Smooth muscle cell (in vitro differentiated cells): ENCODE measurements around the gene REV1. TPM values are rescaled to one million over a fixed set of nuclear protein-coding genes. Genes with fewer than 3 reads are reported as not detected.

Source experiments
- DNase-seq: peaks from one replicate; lab custom pipeline; 2025; ENCODE audit not compliant: unreplicated experiment; lab: John Stamatoyannopoulos, UW
- H2AFZ ChIP-seq: fragments of 200-600 bp; sonication (generic); 2 replicates; pipeline ENCODE4 v1.6.0; 2016; ENCODE audit warnings: antibody characterized with exemption, low read depth, mild to moderate bottlenecking
- H3F3A ChIP-seq: fragments of 200-600 bp; sonication (generic); 2 replicates; pipeline ENCODE4 v1.6.0; 2017; ENCODE audit warnings: antibody characterized with exemption, low read depth
- H3K27ac ChIP-seq: fragments of 200-600 bp; sonication (generic); 2 replicates; pipeline ENCODE4 v1.5.1; 2016; ENCODE audit warnings: low read depth, mild to moderate bottlenecking
- H3K27me3 ChIP-seq: fragments of 200-600 bp; sonication (generic); 2 replicates; pipeline ENCODE4 v1.6.1; 2016; ENCODE audit warnings: low read depth, mild to moderate bottlenecking
- H3K36me3 ChIP-seq: fragments of 200-600 bp; sonication (generic); 2 replicates; pipeline ENCODE4 v1.5.1; 2016; ENCODE audit warnings: low read depth
- H3K4me1 ChIP-seq: fragments of 200-600 bp; sonication (generic); 2 replicates; pipeline ENCODE4 v1.5.1; 2016; ENCODE audit warnings: low read depth
- H3K4me2 ChIP-seq: fragments of 200-600 bp; sonication (generic); 2 replicates; pipeline ENCODE4 v1.6.0; 2016; ENCODE audit warnings: mild to moderate bottlenecking
- H3K4me3 ChIP-seq: fragments of 200-600 bp; sonication (generic); 2 replicates; pipeline ENCODE4 v1.5.1; 2016; ENCODE audit warnings: mild to moderate bottlenecking
- H3K79me2 ChIP-seq: fragments of 200-600 bp; sonication (generic); 2 replicates; pipeline ENCODE4 v1.6.0; 2016; ENCODE audit warnings: low read depth, mild to moderate bottlenecking
- H3K9ac ChIP-seq: fragments of 200-600 bp; sonication (generic); 2 replicates; pipeline ENCODE4 v1.6.0; 2016; ENCODE audit warnings: low read depth
- H3K9me3 ChIP-seq: fragments of 200-600 bp; sonication (generic); replicated peaks from 2 replicates; pipeline ENCODE4 v1.5.1; 2016; ENCODE audit warnings: low read depth
- H4K20me1 ChIP-seq: fragments of 200-600 bp; sonication (generic); 2 replicates; pipeline ENCODE4 v1.6.0; 2016; ENCODE audit warnings: low read depth
- WGBS: methylation state at CpG from one replicate; pipeline ENCODE4 v1.1.7; 2016; ENCODE audit warnings: low lambda C conversion rate; 5-methylcytosine and 5-hydroxymethylcytosine counted together
- polyA plus RNA-seq: library from polyadenylated mRNA; unstranded; fragments of >200 nt; fragmentation: Nextera tagmentation; extraction: Ambion mirVana; gene quantifications from 2 replicates; pipeline ENCODE4 v1.2.1, GENCODE V29; 2016
- total RNA-seq: library from RNA; depleted of rRNA; stranded (reverse); fragments of >200 nt; gene quantifications from 2 replicates; pipeline ENCODE4 v1.2.3, GENCODE V29; 2014
- TF ChIP-seq, protein P1 (sequence below): fragments of 200-600 bp; sonication (generic); IDR thresholded peaks from 2 replicates; pipeline ENCODE4 v1.5.1; 2017; ENCODE audit warnings: borderline replicate concordance, mild to moderate bottlenecking, antibody characterized with exemption; ENCODE audit not compliant: insufficient read depth, poor library complexity, severe bottlenecking

The REV1 gene
- total and polyA plus RNA-seq, 2 experiments from 2014 or later, result 9.5 to 20.6 TPM

- TF ChIP-seq, protein P1, sequence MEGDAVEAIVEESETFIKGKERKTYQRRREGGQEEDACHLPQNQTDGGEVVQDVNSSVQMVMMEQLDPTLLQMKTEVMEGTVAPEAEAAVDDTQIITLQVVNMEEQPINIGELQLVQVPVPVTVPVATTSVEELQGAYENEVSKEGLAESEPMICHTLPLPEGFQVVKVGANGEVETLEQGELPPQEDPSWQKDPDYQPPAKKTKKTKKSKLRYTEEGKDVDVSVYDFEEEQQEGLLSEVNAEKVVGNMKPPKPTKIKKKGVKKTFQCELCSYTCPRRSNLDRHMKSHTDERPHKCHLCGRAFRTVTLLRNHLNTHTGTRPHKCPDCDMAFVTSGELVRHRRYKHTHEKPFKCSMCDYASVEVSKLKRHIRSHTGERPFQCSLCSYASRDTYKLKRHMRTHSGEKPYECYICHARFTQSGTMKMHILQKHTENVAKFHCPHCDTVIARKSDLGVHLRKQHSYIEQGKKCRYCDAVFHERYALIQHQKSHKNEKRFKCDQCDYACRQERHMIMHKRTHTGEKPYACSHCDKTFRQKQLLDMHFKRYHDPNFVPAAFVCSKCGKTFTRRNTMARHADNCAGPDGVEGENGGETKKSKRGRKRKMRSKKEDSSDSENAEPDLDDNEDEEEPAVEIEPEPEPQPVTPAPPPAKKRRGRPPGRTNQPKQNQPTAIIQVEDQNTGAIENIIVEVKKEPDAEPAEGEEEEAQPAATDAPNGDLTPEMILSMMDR, result no peak
- Histone ChIP-seq H3K27me3 (no peaks in the 10 kb centered on the region), H3K27ac (peak overlapping the region; percentile 10), H3K4me2 (no peak overlapping the region), H3K79me2 (no peaks in the 10 kb centered on the region), H3K36me3 (no peaks in the 10 kb centered on the region), H3F3A (no peaks in the 10 kb centered on the region), H3K9me3 (no peaks in the 10 kb centered on the region), H3K4me1 (no peaks in the 10 kb centered on the region), H2AFZ (no peak overlapping the region), H3K9ac (no peak overlapping the region), H4K20me1 (peaks cover 14% of the 10 kb centered on the region), H3K4me3 (no peak overlapping the region)
- no peak for DNase-seq
- WGBS, result 75% methylated on average over 4 of the region's 4 CpGs
These were observed 59.1 kb downstream of the REV1 start for GRCh38 chr2:99430614-99431291.

DNA sequence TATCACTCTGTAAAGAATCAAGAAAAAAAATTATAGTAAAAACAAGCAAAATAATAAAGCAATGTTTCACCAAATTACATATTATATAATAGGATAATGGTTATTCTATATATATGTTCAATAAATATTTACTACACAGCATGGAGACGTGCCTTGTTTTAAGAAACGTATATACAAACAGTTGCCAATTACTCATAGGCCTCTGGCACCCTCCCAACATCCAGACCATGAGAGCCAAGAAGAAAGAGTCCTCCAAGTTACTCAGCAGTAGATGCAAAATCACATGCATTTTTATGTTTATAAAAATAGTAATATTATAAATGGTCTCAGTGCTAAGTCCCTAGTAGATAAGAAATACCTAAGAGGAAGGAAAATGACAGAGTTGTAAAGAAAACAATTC, 64.8 kb downstream of the REV1 start:
- no peaks in the 10 kb centered on the region for H3K9me3 ChIP-seq
- peaks cover 10% of the 10 kb centered on the region for H3F3A ChIP-seq
- peaks cover 14% of the 10 kb centered on the region for H3K36me3 ChIP-seq
- WGBS, result 83% methylated on average over 2 of the region's 2 CpGs
- H2AFZ ChIP-seq, result no peak overlapping the region
- TF ChIP-seq, protein P1, result no peak
- H3K4me2 ChIP-seq, result no peak overlapping the region
- no peak for DNase-seq
- no peak overlapping the region for H3K27ac ChIP-seq
- no peak overlapping the region for H3K9ac ChIP-seq
- no peak overlapping the region for H3K4me3 ChIP-seq
- H3K27me3 ChIP-seq, result no peaks in the 10 kb centered on the region
- H3K79me2 ChIP-seq, result no peaks in the 10 kb centered on the region
- no peaks in the 10 kb centered on the region for H3K4me1 ChIP-seq
- H4K20me1 ChIP-seq, result peaks cover 20% of the 10 kb centered on the region

- Histone ChIP-seq H3K4me1 (no peaks in the 10 kb centered on the region), H3K79me2 (no peaks in the 10 kb centered on the region), H3K9me3 (no peaks in the 10 kb centered on the region), H3K27ac (no peak overlapping the region), H4K20me1 (peaks cover 19% of the 10 kb centered on the region), H3F3A (peaks cover 10% of the 10 kb centered on the region), H2AFZ (no peak overlapping the region), H3K36me3 (peaks cover 14% of the 10 kb centered on the region), H3K9ac (no peak overlapping the region), H3K27me3 (no peaks in the 10 kb centered on the region), H3K4me3 (no peak overlapping the region), H3K4me2 (no peak overlapping the region)
- DNase-seq, result no peak
- TF ChIP-seq, protein P1, result no peak
These were observed 65.4 kb downstream of the REV1 start for GRCh38 chr2:99424371-99424770.

DNA sequence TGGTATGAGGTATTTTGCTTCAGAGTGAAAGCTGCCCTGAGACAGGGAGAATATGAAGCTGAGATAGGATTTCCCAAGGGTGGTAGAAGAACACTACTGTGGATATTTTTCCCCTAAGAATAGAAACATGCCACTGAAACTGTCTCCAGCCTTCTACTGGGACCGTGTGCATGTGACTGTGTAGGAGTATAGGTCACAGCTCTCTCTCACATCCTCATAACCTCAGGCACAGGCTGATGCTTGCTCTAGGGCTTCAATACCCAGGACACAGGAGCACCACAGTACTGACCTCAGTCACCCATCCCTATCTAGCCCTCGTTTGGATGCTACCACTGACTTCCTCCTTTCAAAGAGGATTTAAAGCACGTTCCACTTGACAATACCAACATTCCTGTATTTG, 67.2 kb downstream of the REV1 start:
- 74% methylated on average over 3 of the region's 3 CpGs for WGBS
- TF ChIP-seq, protein P1, result no peak

More for the DNA sequence above, 67.2 kb downstream of the REV1 start:
- Histone ChIP-seq H3K36me3 (peaks cover 16% of the 10 kb centered on the region), H3K4me1 (no peaks in the 10 kb centered on the region), H3K27me3 (no peaks in the 10 kb centered on the region), H2AFZ (no peak overlapping the region), H3K4me2 (no peak overlapping the region), H3K4me3 (no peak overlapping the region), H4K20me1 (peaks cover 19% of the 10 kb centered on the region), H3K9ac (no peak overlapping the region), H3K79me2 (no peaks in the 10 kb centered on the region), H3K27ac (no peak overlapping the region), H3K9me3 (no peaks in the 10 kb centered on the region), H3F3A (peaks cover 10% of the 10 kb centered on the region)
- DNase-seq, result no peak
